ENCODE data around the gene MYOF. TPM values are rescaled to one million over a fixed set of nuclear protein-coding genes. Genes with fewer than 3 reads are reported as not detected.

Gene MYOF
- total and polyA plus RNA-seq, 3 experiments from 2014 or later = 57.0 to 62.8 TPM; not detected in 1

- Histone ChIP-seq H3K4me1 (ENCODE audit: insufficient read depth, low read length) (no peaks in the 10 kb centered on the region), H3K36me3 (ENCODE audit: insufficient read depth, low read length) (no peaks in the 10 kb centered on the region), H3K9me3 (ENCODE audit: low read length) (no peaks in the 10 kb centered on the region), H3K4me3 (ENCODE audit: low read length) (no peak overlapping the region), H3K27ac (ENCODE audit: low read depth, low read length) (no peak overlapping the region), H3K27me3 (ENCODE audit: insufficient read depth, low read length, poor library complexity, severe bottlenecking) (no peaks in the 10 kb centered on the region)
- no peaks in the 10 kb centered on the region for H3K9me3 Mint-ChIP-seq
- H3K4me3 Mint-ChIP-seq = no peak overlapping the region
- H3K4me1 Mint-ChIP-seq = no peaks in the 10 kb centered on the region
- DNase-seq = no peak
- no peak overlapping the region for H3K27ac Mint-ChIP-seq
- no peaks in the 10 kb centered on the region for H3K36me3 Mint-ChIP-seq
- ChIA-PET POLR2A (no interaction called here), CTCF (no interaction called here)
- H3K27me3 Mint-ChIP-seq = peaks cover 8 to 14% of the 10 kb centered on the region in 2 donors
Measured at GRCh38 chr10:93313798-93314197, 168.3 kb downstream of the MYOF start.

GRCh38 chr10:93309062-93309461, 173.1 kb downstream of the MYOF start:
- Mint-ChIP-seq H3K27ac (no peak overlapping the region), H3K36me3 (no peaks in the 10 kb centered on the region), H3K4me3 (no peak overlapping the region), H3K27me3 (peaks cover 7% of the 10 kb centered on the region in 2 donors), H3K9me3 (peaks cover 0 to 2% (median 0%) of the 10 kb centered on the region in 5 donors), H3K4me1 (no peaks in the 10 kb centered on the region)
- Histone ChIP-seq H3K27me3 (ENCODE audit: insufficient read depth, low read length, poor library complexity, severe bottlenecking) (no peaks in the 10 kb centered on the region), H3K4me3 (ENCODE audit: low read length) (no peak overlapping the region), H3K4me1 (ENCODE audit: insufficient read depth, low read length) (no peaks in the 10 kb centered on the region), H3K27ac (ENCODE audit: low read depth, low read length) (no peak overlapping the region), H3K36me3 (ENCODE audit: insufficient read depth, low read length) (no peaks in the 10 kb centered on the region), H3K9me3 (ENCODE audit: low read length) (no peaks in the 10 kb centered on the region)
- ChIA-PET CTCF (no interaction called here), POLR2A (no interaction called here)
- DNase-seq = no peak

GRCh38 chr10:93305122-93305521, 177.0 kb downstream of the MYOF start:
- H3K36me3 ChIP-seq (ENCODE audit: insufficient read depth, low read length) = no peaks in the 10 kb centered on the region
- H3K9me3 ChIP-seq (ENCODE audit: low read length) = no peaks in the 10 kb centered on the region
- H3K27me3 ChIP-seq (ENCODE audit: insufficient read depth, low read length, poor library complexity, severe bottlenecking) = no peaks in the 10 kb centered on the region
- no peak for DNase-seq
- H3K4me1 Mint-ChIP-seq = no peaks in the 10 kb centered on the region
- H3K36me3 Mint-ChIP-seq = no peaks in the 10 kb centered on the region
- H3K4me3 Mint-ChIP-seq = no peak overlapping the region
- no peak overlapping the region for H3K27ac Mint-ChIP-seq
- H3K4me3 ChIP-seq (ENCODE audit: low read length) = no peak overlapping the region
- H3K27me3 Mint-ChIP-seq = peaks cover 5 to 7% of the 10 kb centered on the region in 2 donors
- POLR2A ChIA-PET = no interaction called here
- CTCF ChIA-PET = no interaction called here
- peaks cover 0 to 2% (median 0%) of the 10 kb centered on the region in 5 donors for H3K9me3 Mint-ChIP-seq
- no peaks in the 10 kb centered on the region for H3K4me1 ChIP-seq (ENCODE audit: insufficient read depth, low read length)
- no peak overlapping the region for H3K27ac ChIP-seq (ENCODE audit: low read depth, low read length)

- no peak overlapping the region for H3K4me3 Mint-ChIP-seq
- Histone ChIP-seq H3K9me3 (ENCODE audit: low read length) (no peaks in the 10 kb centered on the region), H3K36me3 (ENCODE audit: insufficient read depth, low read length) (no peaks in the 10 kb centered on the region), H3K27ac (ENCODE audit: low read depth, low read length) (no peak overlapping the region), H3K4me3 (ENCODE audit: low read length) (no peak overlapping the region), H3K4me1 (ENCODE audit: insufficient read depth, low read length) (no peaks in the 10 kb centered on the region), H3K27me3 (ENCODE audit: insufficient read depth, low read length, poor library complexity, severe bottlenecking) (no peaks in the 10 kb centered on the region)
- no peaks in the 10 kb centered on the region for H3K4me1 Mint-ChIP-seq
- peaks cover 0 to 2% (median 0%) of the 10 kb centered on the region in 5 donors for H3K9me3 Mint-ChIP-seq
- CTCF ChIA-PET = no interaction called here
- no peak for DNase-seq
- POLR2A ChIA-PET = no interaction called here
- no peaks in the 10 kb centered on the region for H3K36me3 Mint-ChIP-seq
- no peak overlapping the region for H3K27ac Mint-ChIP-seq
- H3K27me3 Mint-ChIP-seq = peaks cover 7 to 11% of the 10 kb centered on the region in 2 donors
Measured at GRCh38 chr10:93300981-93301380, 181.2 kb downstream of the MYOF start.

GRCh38 chr10:93300288-93300917, 181.7 kb downstream of the MYOF start:
- no peaks in the 10 kb centered on the region for H3K27me3 ChIP-seq (ENCODE audit: insufficient read depth, low read length, poor library complexity, severe bottlenecking)
- no peak overlapping the region for H3K4me3 Mint-ChIP-seq
- POLR2A ChIA-PET = no interaction called here
- CTCF ChIA-PET = no interaction called here
- DNase-seq = no peak
- H3K36me3 ChIP-seq (ENCODE audit: insufficient read depth, low read length) = no peaks in the 10 kb centered on the region
- H3K4me1 Mint-ChIP-seq = no peaks in the 10 kb centered on the region
- no peak overlapping the region for H3K4me3 ChIP-seq (ENCODE audit: low read length)
- peaks cover 7 to 11% of the 10 kb centered on the region in 2 donors for H3K27me3 Mint-ChIP-seq
- H3K4me1 ChIP-seq (ENCODE audit: insufficient read depth, low read length) = no peaks in the 10 kb centered on the region
- H3K9me3 ChIP-seq (ENCODE audit: low read length) = no peaks in the 10 kb centered on the region
- peaks cover 0 to 2% (median 0%) of the 10 kb centered on the region in 5 donors for H3K9me3 Mint-ChIP-seq
- H3K27ac ChIP-seq (ENCODE audit: low read depth, low read length) = no peak overlapping the region
- H3K36me3 Mint-ChIP-seq = no peaks in the 10 kb centered on the region
- no peak overlapping the region for H3K27ac Mint-ChIP-seq

GRCh38 chr10:93299606-93300287, 182.4 kb downstream of the MYOF start:
- H3K4me1 Mint-ChIP-seq = no peaks in the 10 kb centered on the region

GRCh38 chr10:93299195-93299594, 182.9 kb downstream of the MYOF start:
- no peak overlapping the region for H3K4me3 ChIP-seq (ENCODE audit: low read length)
- no peaks in the 10 kb centered on the region for H3K27me3 ChIP-seq (ENCODE audit: insufficient read depth, low read length, poor library complexity, severe bottlenecking)
- no peak overlapping the region for H3K27ac Mint-ChIP-seq
- ChIA-PET CTCF (no interaction called here), POLR2A (no interaction called here)
- no peaks in the 10 kb centered on the region for H3K36me3 ChIP-seq (ENCODE audit: insufficient read depth, low read length)
- no peaks in the 10 kb centered on the region for H3K9me3 ChIP-seq (ENCODE audit: low read length)
- no peak overlapping the region for H3K27ac ChIP-seq (ENCODE audit: low read depth, low read length)
- H3K9me3 Mint-ChIP-seq = no peaks in the 10 kb centered on the region
- H3K27me3 Mint-ChIP-seq = peaks cover 2 to 11% of the 10 kb centered on the region in 2 donors
- no peak for DNase-seq
- H3K4me1 Mint-ChIP-seq = no peaks in the 10 kb centered on the region
- H3K4me1 ChIP-seq (ENCODE audit: insufficient read depth, low read length) = no peaks in the 10 kb centered on the region
- no peaks in the 10 kb centered on the region for H3K36me3 Mint-ChIP-seq
- no peak overlapping the region for H3K4me3 Mint-ChIP-seq

More at GRCh38 chr10:93299606-93300287, 182.4 kb downstream of the MYOF start:
- POLR2A ChIA-PET = no interaction called here
- Mint-ChIP-seq H3K27ac (no peak overlapping the region), H3K4me3 (no peak overlapping the region), H3K36me3 (no peaks in the 10 kb centered on the region), H3K9me3 (no peaks in the 10 kb centered on the region), H3K27me3 (peaks cover 5 to 11% of the 10 kb centered on the region in 2 donors)
- Histone ChIP-seq H3K9me3 (ENCODE audit: low read length) (no peaks in the 10 kb centered on the region), H3K27ac (ENCODE audit: low read depth, low read length) (no peak overlapping the region), H3K4me1 (ENCODE audit: insufficient read depth, low read length) (no peaks in the 10 kb centered on the region), H3K4me3 (ENCODE audit: low read length) (no peak overlapping the region), H3K36me3 (ENCODE audit: insufficient read depth, low read length) (no peaks in the 10 kb centered on the region), H3K27me3 (ENCODE audit: insufficient read depth, low read length, poor library complexity, severe bottlenecking) (no peaks in the 10 kb centered on the region)
- DNase-seq = no peak
- CTCF ChIA-PET = no interaction called here

GRCh38 chr10:93296151-93296550, 186.0 kb downstream of the MYOF start:
- Mint-ChIP-seq H3K4me1 (no peaks in the 10 kb centered on the region), H3K27ac (no peak overlapping the region), H3K27me3 (peaks cover 2 to 11% of the 10 kb centered on the region in 2 donors), H3K36me3 (no peaks in the 10 kb centered on the region), H3K9me3 (no peaks in the 10 kb centered on the region), H3K4me3 (no peak overlapping the region)
- ChIA-PET POLR2A (interaction anchor here (0.6 kb wide), 1 partner anchor 207 kb away, joined by 3 read pairs; no protein-coding TSS in a partner anchor), CTCF (no interaction called here)
- Histone ChIP-seq H3K4me1 (ENCODE audit: insufficient read depth, low read length) (no peaks in the 10 kb centered on the region), H3K27ac (ENCODE audit: low read depth, low read length) (no peak overlapping the region), H3K36me3 (ENCODE audit: insufficient read depth, low read length) (no peaks in the 10 kb centered on the region), H3K27me3 (ENCODE audit: insufficient read depth, low read length, poor library complexity, severe bottlenecking) (no peaks in the 10 kb centered on the region), H3K4me3 (ENCODE audit: low read length) (no peak overlapping the region), H3K9me3 (ENCODE audit: low read length) (no peaks in the 10 kb centered on the region)
- no peak for DNase-seq

Measured in CD8-positive, alpha-beta memory T cell (primary cell).